Epithelial cell of proximal tubule (primary cell): Measurements from ENCODE around the gene FAXC. TPM values are rescaled to one million over a fixed set of nuclear protein-coding genes. Genes with fewer than 3 reads are reported as not detected.

Source experiments
- DNase-seq: peaks from one replicate; pipeline ENCODE4 v3.0.0-alpha.2; 2011; ENCODE audit warnings: low read depth
- H3K4me3 ChIP-seq: 2 replicates; pipeline ENCODE4 v1.5.1; 2011; ENCODE audit warnings: low read depth, mild to moderate bottlenecking, low read length
- CTCF ChIP-seq: conservative IDR thresholded peaks from 2 replicates; pipeline ENCODE4 v1.5.1; 2012; ENCODE audit warnings: low read depth, mild to moderate bottlenecking, low read length
- total RNA-seq: library from RNA; depleted of rRNA; stranded (reverse); fragments of >200 nt; gene quantifications from 2 replicates; pipeline ENCODE4 v1.2.3, GENCODE V29; 2015

Gene FAXC
- total RNA-seq, 1 donor from 2014 or later: 7.2 TPM

- no peak for TF ChIP-seq CTCF
- no peak overlapping the region for H3K4me3 ChIP-seq
- DNase-seq: no peak
Measured at GRCh38 chr6:99378636-99379035, 29.2 kb upstream of the FAXC start.

- no peak for TF ChIP-seq CTCF
- no peak overlapping the region for H3K4me3 ChIP-seq
- DNase-seq: no peak
Measured at GRCh38 chr6:99369533-99369932, 20.1 kb upstream of the FAXC start.

GRCh38 chr6:99366852-99367251, 17.4 kb upstream of the FAXC start:
- H3K4me3 ChIP-seq: no peak overlapping the region
- TF ChIP-seq CTCF: no peak
- no peak for DNase-seq

GRCh38 chr6:99364026-99364425, 14.6 kb upstream of the FAXC start:
- no peak for TF ChIP-seq CTCF
- H3K4me3 ChIP-seq: no peak overlapping the region
- DNase-seq: no peak

GRCh38 chr6:99362678-99363268, 13.3 kb upstream of the FAXC start:
- DNase-seq: no peak
- TF ChIP-seq CTCF: no peak
- H3K4me3 ChIP-seq: no peak overlapping the region

- TF ChIP-seq CTCF: no peak
- no peak overlapping the region for H3K4me3 ChIP-seq
Measured at GRCh38 chr6:99359800-99360199, 10.3 kb upstream of the FAXC start.

GRCh38 chr6:99356641-99357040, 7.2 kb upstream of the FAXC start:
- DNase-seq: no peak
- TF ChIP-seq CTCF: no peak
- no peak overlapping the region for H3K4me3 ChIP-seq

More at GRCh38 chr6:99359800-99360199, 10.3 kb upstream of the FAXC start:
- no peak for DNase-seq
